Bone marrow (tissue), 2 donors: Measurements from ENCODE around the gene CAPN5.

Experiments used
- DNase-seq, 2 donors: peaks; one replicate each; lab custom pipeline; 2025; lab: John Stamatoyannopoulos, UW

CAPN5 gene

GRCh38 chr11:77173494-77173893 lies 106.7 kb downstream of the CAPN5 start:
- DNase-seq, result no peak

DNA sequence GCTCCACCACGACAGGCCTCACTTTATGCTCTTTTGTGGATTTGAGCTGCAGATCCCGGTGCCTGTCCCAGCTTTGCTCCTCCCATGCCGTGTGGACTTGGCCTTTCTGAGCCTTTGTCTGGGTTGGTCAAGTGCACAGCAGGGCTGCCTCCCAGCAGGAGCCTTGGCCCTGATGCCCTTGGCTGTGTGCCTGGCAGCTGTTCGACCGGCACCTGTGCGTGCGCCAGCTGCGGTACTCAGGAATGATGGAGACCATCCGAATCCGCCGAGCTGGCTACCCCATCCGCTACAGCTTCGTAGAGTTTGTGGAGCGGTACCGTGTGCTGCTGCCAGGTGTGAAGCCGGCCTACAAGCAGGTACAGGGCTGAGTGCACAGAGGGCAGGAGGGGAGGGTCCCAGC lies 107.8 kb downstream of the CAPN5 start:
- DNase-seq, result no peak

GRCh38 chr11:77175021-77175842 lies 108.5 kb downstream of the CAPN5 start:
- DNase-seq, result no peak
